Vagina (tissue), 2 donors: ENCODE data around the gene MDK. TPM values are rescaled to one million over a fixed set of nuclear protein-coding genes. Genes with fewer than 3 reads are reported as not detected.

ENCODE experiments used
- DNase-seq, 2 donors: peaks; one replicate each; pipeline ENCODE4 v3.0.0-alpha.2; 2017; ENCODE audit errors: extremely low spot score in 2 of 2
- H3K27ac ChIP-seq: fragments of 200-600 bp; sonication (generic); one replicate; pipeline ENCODE4 v1.5.1; 2019
- H3K27me3 ChIP-seq: fragments of 200-600 bp; sonication (generic); one replicate; pipeline ENCODE4 v1.5.1; 2019
- H3K36me3 ChIP-seq, 2 donors: fragments of 200-600 bp; sonication (generic); one replicate each; pipeline ENCODE4 v1.5.1; 2017 to 2019
- H3K4me1 ChIP-seq: fragments of 200-600 bp; sonication (generic); one replicate; pipeline ENCODE4 v1.5.1; 2019
- H3K4me3 ChIP-seq, 2 donors: fragments of 200-600 bp; sonication (generic); 1 replicate in 1 of 2; 2 replicates in 1 of 2; pipeline ENCODE4 v1.5.1; 2016 to 2019
- H3K9me3 ChIP-seq: fragments of 200-600 bp; sonication (generic); one replicate; pipeline ENCODE4 v1.5.1; 2019
- POLR2A ChIP-seq, 2 donors: fragments of 450-650 bp; IDR thresholded peaks; one replicate each; pipeline ENCODE4 v1.6.1; 2017; ENCODE audit warnings: antibody characterized with exemption in 2 of 2, mild to moderate bottlenecking in 2 of 2, moderate library complexity in 2 of 2
- POLR2AphosphoS5 ChIP-seq, 2 donors: sonication (generic); formaldehyde crosslinking; IDR thresholded peaks; one replicate each; pipeline ENCODE4 v1.9.0; 2017; ENCODE audit warnings: antibody characterized with exemption in 2 of 2, mild to moderate bottlenecking in 2 of 2, low read depth in 1 of 2; ENCODE audit not compliant: insufficient read depth in 1 of 2
- intact Hi-C: fragments of 100-400 bp; cut with DNase I; formaldehyde crosslinking; loops from one replicate; pipeline ENCODE4 v1.15.1; 2023
- total RNA-seq: library from RNA; depleted of rRNA; stranded (reverse); fragments of >200 nt; gene quantifications from one replicate; pipeline ENCODE4 v1.2.3, GENCODE V29; 2016
- TF ChIP-seq, protein P1 (sequence below), 3 experiments: fragments of 450-650 bp in 2 of 3; fragments of 200-600 bp in 1 of 3; sonication (generic) in 1 of 3; IDR thresholded peaks; one replicate each; pipeline ENCODE4 v1.5.1; 2017 to 2019; ENCODE audit warnings: antibody characterized with exemption in 3 of 3, mild to moderate bottlenecking in 2 of 3, moderate library complexity in 2 of 3

Gene MDK, protein sequence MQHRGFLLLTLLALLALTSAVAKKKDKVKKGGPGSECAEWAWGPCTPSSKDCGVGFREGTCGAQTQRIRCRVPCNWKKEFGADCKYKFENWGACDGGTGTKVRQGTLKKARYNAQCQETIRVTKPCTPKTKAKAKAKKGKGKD
- 142 TPM for total RNA-seq

DNA sequence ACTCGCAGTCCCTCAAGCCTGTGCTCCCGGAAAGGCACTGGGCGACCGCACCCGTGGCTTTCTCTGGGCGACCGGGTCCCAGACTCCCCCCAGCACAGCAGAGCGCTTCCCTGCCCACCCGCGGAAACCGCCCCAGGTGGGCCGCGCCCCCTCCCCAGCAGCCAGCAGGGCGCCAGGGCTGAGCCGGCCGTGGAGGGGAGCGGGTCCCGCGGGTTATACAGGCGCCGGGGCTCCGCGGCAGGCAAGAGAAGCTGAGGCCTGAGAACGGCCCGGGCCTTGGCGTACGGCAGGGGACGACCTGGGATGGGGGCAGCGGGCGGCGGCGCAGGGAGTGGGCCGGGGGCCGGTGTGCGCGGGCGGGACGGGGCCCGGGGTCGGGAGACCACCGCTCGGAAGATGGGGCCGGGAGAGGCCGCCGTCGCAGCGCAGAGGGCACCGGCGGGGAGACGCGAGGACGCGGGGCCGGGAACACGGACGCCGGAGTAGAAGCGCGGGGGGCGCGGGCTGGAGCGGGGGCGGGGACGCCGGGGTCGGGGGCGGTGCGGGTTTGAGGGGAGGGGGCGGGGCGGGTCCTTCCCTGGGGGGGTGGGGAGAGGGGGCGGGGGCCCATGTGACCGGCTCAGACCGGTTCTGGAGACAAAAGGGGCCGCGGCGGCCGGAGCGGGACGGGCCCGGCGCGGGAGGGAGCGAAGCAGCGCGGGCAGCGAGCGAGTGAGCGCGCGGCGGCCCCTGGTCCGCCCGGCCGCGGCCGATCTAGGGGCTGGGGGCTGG lies at the start of gene MDK:
Gene MDK (plus strand): TSS at position 622 of the 771 bp plus-strand sequence. CDS start 389 bp downstream, outside the sequence.
- intact Hi-C loops, result loop anchor here (10.0 kb wide), 1 partner anchor 234 kb away; the partner anchor contains the start of genes ATG13 and HARBI1
- Histone ChIP-seq H3K4me3 (peak within 1 kb of the TSS; percentile 68 to 79), H3K36me3 (peaks cover 0 to 7% of the 10 kb centered on the region in 2 donors), H3K9me3 (no peaks in the 10 kb centered on the region), H3K27ac (peak within 1 kb of the TSS; percentile 94), H3K4me1 (peaks cover 23% of the 10 kb centered on the region), H3K27me3 (no peaks in the 10 kb centered on the region)
- no peak for TF ChIP-seq POLR2A (IDR thresholded peaks at IDR 0.05)
- TF ChIP-seq, protein P1, sequence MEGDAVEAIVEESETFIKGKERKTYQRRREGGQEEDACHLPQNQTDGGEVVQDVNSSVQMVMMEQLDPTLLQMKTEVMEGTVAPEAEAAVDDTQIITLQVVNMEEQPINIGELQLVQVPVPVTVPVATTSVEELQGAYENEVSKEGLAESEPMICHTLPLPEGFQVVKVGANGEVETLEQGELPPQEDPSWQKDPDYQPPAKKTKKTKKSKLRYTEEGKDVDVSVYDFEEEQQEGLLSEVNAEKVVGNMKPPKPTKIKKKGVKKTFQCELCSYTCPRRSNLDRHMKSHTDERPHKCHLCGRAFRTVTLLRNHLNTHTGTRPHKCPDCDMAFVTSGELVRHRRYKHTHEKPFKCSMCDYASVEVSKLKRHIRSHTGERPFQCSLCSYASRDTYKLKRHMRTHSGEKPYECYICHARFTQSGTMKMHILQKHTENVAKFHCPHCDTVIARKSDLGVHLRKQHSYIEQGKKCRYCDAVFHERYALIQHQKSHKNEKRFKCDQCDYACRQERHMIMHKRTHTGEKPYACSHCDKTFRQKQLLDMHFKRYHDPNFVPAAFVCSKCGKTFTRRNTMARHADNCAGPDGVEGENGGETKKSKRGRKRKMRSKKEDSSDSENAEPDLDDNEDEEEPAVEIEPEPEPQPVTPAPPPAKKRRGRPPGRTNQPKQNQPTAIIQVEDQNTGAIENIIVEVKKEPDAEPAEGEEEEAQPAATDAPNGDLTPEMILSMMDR (IDR thresholded peaks at IDR 0.05), result no peak
- TF ChIP-seq POLR2AphosphoS5 (IDR thresholded peaks at IDR 0.05; ENCODE audit: insufficient read depth in 1 of 2, low read depth in 1 of 2), result no peak
- DNase-seq, result no peak

DNA sequence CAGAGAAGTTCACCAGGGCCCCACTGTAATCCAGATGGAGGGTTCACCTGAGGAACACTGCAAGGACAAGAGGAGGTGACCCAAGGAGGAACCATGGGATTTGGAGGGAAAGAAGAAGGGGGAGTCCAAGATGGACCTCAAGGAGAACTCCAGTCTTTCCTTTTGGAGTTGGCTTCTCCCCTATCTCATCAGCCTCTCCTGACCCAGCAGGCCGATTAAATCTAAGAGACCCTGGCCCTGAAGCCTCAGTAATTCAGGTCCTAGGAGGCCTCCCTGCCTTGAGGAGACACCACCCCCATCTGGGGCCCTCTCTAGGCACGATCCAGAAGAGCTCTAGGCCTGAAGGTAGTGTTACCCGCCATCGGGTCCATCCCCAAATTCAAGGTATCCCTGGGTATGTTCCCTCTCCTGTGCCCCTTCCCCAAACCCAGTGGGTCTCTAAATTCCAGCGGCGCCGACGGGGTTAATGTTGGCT lies 49.3 kb upstream of the MDK start:
- H3K27ac ChIP-seq, result no peak overlapping the region
- intact Hi-C loops, result no loop called here
- TF ChIP-seq, protein P1 (IDR thresholded peaks at IDR 0.05), result no peak
- TF ChIP-seq POLR2AphosphoS5 (IDR thresholded peaks at IDR 0.05; ENCODE audit: insufficient read depth in 1 of 2, low read depth in 1 of 2) (no peak), POLR2A (IDR thresholded peaks at IDR 0.05) (no peak)
- no peaks in the 10 kb centered on the region for H3K36me3 ChIP-seq
- H3K27me3 ChIP-seq, result peaks cover 12% of the 10 kb centered on the region
- H3K4me1 ChIP-seq, result peaks cover 17% of the 10 kb centered on the region
- DNase-seq, result no peak
- H3K9me3 ChIP-seq, result no peaks in the 10 kb centered on the region
- peak overlapping the region; percentile 38 to 47 for H3K4me3 ChIP-seq

DNA sequence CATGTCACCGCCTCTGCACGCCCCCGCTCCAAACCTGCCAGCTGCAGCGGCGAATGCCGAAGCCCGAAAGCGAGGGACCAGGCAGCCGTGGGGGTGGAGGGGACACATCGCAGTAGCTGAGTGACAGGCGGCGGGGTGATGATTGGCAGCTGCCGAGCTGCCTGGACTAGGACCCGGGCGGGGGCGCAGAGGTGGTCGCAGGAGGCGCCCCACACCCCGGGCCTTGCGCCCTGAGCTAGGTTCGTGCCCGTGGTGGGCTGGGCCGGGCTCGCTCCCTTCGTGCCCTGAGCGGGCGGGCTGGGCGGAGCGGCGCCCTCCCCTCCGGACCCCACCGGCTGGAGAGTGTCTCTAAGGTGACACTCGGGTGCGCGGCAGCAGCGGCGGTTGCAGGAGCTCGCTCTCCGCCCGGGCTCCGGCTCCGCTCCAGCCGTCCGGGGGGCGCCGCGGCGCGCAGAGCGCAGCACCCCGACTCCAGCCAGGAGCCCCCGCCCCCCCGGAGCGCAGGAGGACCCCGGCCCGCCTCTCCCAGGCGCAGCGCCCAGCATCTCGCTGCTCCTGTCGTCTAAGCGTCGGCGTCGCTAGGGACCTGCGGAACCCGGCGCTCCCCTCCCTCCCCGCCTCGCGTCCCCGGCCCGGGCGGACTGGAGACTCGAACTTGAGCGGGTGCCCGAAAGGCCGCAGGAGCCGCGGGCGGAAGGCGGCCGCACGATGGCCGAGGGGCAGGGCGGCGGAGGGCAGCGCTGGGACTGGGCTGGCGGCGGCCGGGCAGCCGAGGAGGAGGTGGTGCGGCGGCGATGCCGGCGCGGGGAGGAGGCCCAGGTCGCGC lies 48.7 kb upstream of the MDK start:
- H3K4me1 ChIP-seq, result peaks cover 17% of the 10 kb centered on the region
- TF ChIP-seq, protein P1 (IDR thresholded peaks at IDR 0.05), result no peak
- TF ChIP-seq POLR2A (IDR thresholded peaks at IDR 0.05) (no peak), POLR2AphosphoS5 (IDR thresholded peaks at IDR 0.05; ENCODE audit: insufficient read depth in 1 of 2, low read depth in 1 of 2) (no peak)
- intact Hi-C loops, result no loop called here
- DNase-seq, result no peak
- no peaks in the 10 kb centered on the region for H3K9me3 ChIP-seq
- H3K27me3 ChIP-seq, result peaks cover 12% of the 10 kb centered on the region
- H3K4me3 ChIP-seq, result peak overlapping the region; percentile 38 to 47
- no peaks in the 10 kb centered on the region for H3K36me3 ChIP-seq
- peak overlapping the region; percentile 8 for H3K27ac ChIP-seq

DNA sequence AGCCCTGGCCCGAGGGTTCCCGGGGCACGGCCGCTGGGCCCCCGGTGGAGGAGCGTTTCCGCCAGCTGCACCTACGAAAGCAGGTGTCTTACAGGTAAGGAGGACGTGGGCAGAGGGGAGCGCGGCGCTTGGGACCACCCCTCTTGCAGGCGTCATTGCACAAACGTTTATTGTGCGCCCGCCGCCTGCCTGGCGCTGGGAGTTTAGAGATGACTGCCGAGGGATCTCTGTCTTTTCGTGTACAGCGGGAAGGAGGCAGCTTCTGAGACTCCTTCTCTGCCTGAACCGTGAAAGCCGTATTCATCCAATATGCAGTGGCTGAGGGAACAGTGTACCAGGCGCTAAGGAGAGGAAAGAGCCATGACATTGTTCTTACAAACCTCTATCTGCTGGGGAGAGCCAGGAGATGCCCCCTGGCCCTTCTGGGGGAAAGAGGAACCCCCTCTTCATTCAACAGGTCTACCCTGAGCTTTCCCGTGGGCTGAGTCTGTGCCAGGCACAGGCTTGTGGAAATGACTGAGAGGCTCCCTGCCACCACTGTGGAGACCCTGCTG lies 48.0 kb upstream of the MDK start:
- H3K4me1 ChIP-seq, result peaks cover 22% of the 10 kb centered on the region
- H3K27me3 ChIP-seq, result peaks cover 12% of the 10 kb centered on the region
- intact Hi-C loops, result no loop called here
- no peaks in the 10 kb centered on the region for H3K9me3 ChIP-seq
- no peak overlapping the region for H3K27ac ChIP-seq
- H3K4me3 ChIP-seq, result peak overlapping the region; percentile 38 to 47
- TF ChIP-seq POLR2A (IDR thresholded peaks at IDR 0.05) (no peak), POLR2AphosphoS5 (IDR thresholded peaks at IDR 0.05; ENCODE audit: insufficient read depth in 1 of 2, low read depth in 1 of 2) (no peak)
- TF ChIP-seq, protein P1 (IDR thresholded peaks at IDR 0.05), result no peak
- H3K36me3 ChIP-seq, result no peaks in the 10 kb centered on the region
- DNase-seq, result no peak
